COLO668 (cell line): Measurements from ENCODE around the gene PRSS36.
"Not testable (repeated sequence)": the region's sequence is repeated elsewhere in the genome, so short reads cannot be mapped to it uniquely, and the experiment has no call there.

Experiments
- DNase-seq: peaks from one replicate; lab custom pipeline; 2025; ENCODE audit not compliant: unreplicated experiment; lab: John Stamatoyannopoulos, UW

Gene PRSS36

DNA sequence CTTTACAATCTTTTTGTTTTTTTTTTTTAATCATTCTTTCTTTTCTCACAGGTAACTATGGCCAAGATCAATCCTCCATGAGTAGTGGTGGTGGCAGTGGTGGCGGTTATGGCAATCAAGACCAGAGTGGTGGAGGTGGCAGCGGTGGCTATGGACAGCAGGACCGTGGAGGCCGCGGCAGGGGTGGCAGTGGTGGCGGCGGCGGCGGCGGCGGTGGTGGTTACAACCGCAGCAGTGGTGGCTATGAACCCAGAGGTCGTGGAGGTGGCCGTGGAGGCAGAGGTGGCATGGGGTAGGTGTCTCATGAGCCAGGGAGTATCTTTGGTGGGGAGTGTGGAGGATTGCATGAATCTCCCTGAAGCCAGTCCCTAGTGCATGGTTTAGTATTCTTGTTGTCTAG, 35.0 kb upstream of the PRSS36 start:
- DNase-seq, result no peak

DNA sequence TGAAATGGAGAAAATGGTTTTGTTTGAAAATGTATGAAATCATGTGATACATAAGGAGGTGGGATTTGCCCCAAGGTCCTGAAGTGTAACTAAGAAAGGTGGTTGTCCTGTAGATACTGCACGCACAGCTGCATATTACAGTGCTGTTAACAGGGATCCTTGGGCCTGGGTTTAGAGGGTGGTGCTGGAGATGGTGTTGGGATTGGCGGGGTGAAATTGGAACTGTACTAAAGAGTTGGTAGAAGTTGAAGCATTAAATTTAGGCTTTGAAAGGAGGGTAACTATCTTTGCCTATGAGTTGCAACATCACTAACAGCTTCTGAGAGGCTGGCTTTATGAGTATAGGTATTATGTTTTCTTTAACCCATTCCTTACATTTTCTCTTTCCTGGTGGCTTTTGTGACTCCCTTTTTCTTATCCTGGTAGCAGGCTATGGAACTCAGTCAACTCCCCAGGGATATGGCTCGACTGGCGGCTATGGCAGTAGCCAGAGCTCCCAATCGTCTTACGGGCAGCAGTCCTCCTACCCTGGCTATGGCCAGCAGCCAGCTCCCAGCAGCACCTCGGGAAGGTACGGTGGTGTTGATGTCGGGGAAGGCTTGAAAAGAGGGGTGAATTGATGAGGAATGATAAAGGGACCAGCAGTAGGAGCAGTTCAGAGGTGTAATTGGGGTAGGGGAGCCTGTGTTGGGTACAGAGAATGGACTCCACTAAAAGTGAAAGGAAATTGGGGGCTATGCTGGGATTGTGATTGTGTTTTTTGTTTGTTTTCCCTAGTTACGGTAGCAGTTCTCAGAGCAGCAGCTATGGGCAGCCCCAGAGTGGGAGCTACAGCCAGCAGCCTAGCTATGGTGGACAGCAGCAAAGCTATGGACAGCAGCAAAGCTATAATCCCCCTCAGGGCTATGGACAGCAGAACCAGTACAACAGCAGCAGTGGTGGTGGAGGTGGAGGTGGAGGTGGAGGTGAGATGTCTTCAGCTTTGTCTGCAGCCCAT, 33.9 kb upstream of the PRSS36 start:
- no peak for DNase-seq

DNA sequence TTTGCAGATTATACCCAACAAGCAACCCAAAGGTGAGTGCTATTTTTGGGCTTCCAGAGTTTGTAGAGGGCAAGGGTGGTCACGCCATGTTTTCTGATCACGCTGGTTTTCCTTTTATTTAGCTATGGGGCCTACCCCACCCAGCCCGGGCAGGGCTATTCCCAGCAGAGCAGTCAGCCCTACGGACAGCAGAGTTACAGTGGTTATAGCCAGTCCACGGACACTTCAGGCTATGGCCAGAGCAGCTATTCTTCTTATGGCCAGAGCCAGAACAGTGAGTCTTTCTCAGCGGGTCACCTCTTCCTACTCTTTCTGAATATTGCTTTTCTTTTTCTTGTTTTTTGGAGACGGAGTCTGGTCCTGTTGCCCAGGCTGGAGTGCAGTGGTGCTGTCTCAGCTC, 32.5 kb upstream of the PRSS36 start:
- DNase-seq, result no peak

DNA sequence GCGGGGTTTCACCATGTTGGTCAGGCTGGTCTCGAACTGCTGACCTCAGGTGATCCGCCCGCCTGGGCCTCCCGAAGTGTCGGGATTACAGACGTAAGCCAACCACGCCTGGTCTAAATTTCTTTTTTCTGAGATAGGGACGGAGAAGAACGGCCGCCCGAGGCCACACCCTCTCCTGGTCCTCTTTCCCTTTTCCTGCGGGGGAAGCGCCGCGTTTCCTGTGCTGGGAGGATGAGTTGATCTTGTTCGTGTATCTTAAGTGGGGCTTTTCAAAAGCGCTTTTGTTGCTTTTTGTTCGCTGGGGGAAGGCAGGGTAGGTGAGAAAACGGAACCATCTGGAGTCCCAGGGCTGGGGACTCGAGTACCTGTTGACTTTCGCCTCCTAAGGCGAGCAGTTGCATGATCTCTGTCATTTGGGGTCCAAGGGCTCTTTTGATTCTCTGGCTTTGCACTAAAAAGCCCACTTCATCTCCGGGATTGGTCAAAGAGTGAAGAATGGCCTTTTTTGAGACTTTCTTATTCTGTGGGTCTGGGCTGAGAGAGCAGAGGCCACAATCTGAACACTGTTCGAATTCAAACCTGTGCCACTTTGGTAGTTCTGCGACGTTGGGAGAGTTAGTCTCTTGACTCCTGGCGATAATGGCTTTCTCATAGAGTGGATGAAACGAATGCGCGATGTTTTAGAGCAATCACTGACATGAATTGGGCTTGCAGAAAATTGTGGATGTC, 31.4 kb upstream of the PRSS36 start:
- DNase-seq, result peak; percentile 37

DNA sequence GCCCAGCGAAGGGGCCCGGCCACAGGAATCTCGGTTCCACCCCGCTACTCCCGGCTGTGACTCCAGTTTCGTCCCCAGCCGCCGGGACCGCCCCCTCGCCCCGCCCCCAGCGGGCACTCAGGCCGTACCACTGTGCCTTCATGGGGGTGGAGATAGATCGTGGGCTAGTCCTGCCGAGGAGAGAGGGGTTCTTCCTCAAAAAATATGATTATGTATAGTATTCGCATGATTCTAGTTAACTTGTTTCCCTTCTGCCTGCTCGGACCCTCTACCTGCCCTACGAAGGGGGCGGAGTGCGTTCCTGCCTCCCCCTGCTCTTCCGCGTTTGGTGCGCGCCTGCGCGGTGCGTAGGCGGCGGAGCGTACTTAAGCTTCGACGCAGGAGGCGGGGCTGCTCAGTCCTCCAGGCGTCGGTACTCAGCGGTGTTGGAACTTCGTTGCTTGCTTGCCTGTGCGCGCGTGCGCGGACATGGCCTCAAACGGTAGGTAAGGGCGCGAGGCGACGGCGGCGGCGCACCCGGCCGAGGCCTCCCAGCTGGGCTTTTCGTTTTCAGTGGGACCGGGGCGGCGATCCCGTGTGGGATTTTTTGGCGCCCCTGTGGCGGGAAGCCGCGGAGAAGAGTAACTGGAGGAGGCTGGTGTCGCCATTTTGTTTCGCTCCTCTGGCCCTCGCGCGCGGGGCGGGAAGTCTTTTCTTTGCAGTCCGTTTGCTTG, 30.0 kb upstream of the PRSS36 start, which contains the start of gene FUS:
FUS (plus strand) TSS at position 393 of the 713 bp plus-strand sequence; CDS start at position 469, 76 bp downstream.
- peak; percentile 92 for DNase-seq

DNA sequence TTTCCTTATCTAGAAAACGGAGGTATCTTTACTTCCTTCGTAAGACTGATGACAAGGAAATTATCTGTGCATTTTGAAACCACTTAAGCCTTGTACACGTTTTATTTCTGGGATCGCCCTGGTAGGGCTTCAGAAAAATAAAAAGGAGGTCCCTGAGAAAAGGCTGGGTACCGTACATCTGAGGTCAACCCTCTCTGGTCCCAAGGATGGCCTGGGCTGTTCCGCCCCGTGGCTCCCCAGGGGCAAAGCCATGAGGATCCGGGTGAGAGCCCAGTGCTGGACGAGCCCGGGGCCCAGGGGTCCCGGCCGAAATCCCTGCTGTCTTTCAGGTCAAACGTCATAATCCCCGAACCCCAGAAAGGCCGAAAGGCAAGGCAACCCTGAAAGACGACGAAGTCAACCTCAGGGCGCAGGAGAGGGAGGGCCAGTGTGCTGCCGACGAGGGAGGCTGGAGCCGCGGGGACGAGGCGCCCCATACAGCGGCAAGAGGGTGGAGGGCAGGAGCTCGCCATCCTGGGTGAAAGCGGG, 29.4 kb upstream of the PRSS36 start:
- DNase-seq, result no peak

DNA sequence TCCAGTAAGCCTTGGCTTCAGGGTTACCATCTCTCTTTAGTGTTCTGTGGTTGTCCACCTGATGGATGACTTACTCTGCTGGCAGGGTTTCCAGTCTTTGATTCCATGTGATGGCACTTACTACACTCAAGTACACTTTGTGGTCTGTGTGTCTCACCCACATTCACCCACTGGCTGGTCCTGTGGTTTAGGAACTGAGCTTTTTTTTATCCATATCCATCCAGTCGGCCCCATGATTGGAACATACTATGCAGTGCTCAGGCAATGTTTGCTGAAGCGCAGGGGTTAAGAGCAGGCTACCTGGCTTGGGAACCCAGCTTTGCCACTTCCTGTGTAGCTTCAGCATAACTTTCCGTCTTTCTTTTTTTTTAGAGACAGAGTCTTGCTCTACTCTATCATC, 27.3 kb upstream of the PRSS36 start:
- DNase-seq, result peak; percentile 8

DNA sequence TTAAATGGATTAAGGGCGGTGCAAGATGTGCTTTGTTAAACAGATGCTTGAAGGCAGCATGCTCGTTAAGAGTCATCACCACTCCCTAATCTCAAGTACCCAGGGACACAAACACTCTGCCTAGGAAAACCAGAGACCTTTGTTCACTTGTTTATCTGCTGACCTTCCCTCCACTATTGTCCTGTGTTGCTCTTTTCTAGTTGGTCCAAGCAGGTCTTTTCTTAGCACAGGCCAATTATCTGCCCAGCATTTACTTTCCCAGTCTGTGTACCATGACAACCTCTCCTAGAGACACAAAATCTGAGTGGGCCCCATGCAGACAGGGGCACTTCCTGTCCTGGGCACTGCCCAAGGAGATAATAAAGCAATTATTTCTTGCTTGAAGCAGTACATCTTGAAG, 20.2 kb upstream of the PRSS36 start:
- peak; percentile 4 for DNase-seq

DNA sequence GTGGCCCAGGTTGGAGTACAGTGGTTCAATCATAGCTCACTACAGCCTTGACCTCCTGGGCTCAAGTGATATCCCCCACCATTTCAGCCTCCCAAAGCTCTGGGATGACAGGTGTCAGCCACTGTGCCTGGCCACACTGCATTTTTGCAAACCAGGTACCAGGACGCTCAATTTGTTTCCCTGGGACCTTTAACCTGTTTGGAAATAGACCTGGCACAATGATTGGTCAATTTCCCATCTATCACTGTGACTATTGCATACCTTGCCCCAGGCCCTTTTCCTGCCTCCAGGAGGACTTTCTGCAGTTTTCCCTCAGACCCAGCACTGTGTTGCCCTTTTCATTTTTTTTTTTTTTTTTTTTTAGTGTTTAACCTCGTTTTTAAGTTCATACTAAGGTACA, 19.0 kb upstream of the PRSS36 start:
- no peak for DNase-seq

DNA sequence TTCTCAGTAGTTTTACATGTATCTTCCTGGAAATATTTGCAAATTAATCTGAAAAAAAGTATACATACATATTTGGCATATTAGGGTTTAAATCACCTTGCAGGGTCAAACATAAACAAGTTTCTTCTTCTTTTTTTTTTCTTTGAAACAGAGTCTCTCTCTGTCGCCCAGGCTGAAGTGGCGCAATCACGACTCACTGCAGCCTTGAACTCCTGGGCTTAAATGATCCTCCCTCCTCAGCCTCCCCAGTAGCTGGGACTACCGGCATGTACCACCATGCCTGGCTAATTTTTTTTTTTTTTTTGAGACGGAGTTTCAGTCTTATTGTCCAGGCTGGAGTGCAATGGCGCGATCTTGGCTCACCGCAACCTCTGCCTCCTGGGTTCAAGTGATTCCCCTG, 17.4 kb upstream of the PRSS36 start:
- no peak for DNase-seq

DNA sequence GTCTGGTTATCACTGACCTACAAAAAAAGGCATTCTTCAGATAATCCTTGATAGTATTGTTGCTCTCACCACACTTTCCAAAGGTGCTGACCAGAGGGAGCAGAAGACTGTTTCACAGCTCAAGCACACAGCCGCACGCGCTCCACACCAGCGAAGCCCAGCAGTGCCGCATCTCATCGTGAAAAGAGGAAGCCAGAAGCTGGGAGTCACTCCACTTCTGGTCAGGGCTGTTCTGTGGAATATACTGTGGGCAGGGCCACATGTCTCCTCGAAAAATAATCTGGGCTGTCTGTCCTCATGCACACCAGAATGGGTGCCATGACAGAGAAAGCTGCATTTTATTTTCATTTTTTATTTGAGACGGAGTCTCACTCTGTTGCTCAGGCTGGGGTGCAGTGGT, 7.3 kb upstream of the PRSS36 start:
- DNase-seq, result no peak

DNA sequence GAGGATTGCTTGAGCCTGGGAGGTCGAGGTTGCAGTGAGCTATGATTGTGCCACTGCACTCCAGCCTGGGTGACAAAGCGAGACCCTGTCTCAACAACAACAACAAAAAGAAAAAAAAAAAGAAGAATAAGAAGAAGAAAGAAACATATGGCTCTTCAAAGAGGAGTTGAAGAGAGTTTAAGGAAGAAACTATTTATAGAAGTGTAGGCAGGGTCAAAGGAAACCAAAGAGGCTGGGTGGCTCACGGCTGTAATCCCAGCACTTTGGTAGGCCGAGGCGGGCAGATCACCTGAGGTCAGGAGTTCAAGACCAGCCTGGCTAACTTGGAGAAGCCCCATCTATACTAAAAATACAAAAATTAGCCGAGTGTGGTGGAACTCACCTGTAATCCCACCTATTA, 1.1 kb upstream of the PRSS36 start:
- DNase-seq, result not testable (repeated sequence)

DNA sequence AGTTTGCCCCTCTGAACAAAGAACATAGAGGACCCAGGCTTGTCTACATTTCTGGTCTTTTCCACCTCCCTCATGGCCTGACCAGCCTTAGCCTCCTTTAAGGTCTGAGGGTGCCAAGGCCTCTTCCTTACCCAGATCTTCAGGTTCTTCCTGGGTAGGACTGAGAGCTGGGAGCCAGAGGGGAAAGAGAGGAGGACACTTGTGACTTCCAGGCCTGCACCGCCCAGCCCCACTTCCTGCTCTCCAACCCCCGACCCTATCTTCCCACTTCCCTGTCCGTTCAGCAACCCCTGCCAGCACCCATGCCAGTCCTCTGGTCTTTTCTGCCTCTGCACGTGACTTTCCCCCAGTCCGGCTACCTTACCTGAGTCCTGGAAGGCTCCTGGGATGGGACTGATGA, 534 bp downstream of the PRSS36 start:
- DNase-seq, result peak; percentile 25

DNA sequence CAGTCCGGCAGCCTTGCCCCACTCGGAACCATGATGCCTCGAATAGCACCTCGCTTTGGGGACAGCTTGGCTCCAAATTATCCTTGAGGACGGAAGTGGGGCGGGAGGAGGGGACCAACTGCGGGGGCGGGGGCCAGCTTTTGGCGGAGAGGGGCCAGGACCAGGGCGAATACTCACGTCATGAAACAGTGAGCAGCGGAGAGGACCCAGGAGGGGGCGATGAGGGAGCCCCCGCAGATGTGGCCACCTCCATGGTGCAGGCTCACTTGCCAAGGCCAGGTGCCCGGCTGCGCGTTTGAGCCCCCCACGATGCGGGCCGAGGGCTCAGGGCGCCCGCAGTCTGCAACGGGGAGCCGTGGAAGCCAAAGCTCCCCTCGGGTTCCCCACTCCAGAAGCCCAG, 970 bp downstream of the PRSS36 start:
- no peak for DNase-seq

DNA sequence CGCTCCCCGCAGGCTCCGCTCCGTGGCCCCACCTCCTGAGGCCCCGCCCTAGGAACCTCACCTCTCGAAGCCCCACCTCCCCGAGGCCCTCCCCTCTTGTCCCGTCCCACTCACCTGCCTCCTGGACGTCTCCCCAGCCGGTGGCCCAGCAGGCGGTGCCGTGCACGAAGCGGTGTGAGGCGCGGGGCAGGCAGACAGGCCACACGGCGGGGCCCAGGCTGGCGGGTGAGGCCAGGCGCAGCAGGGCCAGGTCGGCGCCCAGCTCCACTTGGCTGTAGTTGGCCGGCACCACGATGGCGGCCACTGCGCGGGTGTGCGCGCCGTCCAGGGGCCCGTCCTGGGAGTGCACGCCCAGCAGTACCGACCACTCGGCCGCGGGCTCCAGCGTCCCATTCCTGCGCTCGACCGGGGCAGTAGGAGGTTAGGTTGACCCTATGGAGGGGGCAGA, 1.6 kb downstream of the PRSS36 start:
- peak; percentile 61 for DNase-seq

DNA sequence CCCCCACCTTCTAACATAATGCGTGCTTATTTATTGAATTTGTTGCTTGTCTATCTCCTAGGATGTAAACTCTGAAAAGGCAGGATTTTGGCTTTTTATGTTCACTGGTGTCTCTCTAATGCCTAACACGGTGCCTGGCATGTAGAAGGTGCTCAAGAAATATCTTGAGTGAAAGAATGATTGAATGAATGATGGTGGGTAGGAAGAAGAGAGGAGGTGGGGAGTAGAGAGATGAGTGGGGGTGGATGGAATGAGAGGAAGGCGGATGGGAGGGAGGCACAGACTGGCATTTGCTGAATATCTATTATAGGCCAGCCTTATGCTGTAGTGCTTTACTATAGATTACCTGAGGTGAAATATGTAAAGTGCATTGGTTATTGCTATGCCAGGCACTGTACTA, 2.3 kb downstream of the PRSS36 start:
- no peak for DNase-seq

DNA sequence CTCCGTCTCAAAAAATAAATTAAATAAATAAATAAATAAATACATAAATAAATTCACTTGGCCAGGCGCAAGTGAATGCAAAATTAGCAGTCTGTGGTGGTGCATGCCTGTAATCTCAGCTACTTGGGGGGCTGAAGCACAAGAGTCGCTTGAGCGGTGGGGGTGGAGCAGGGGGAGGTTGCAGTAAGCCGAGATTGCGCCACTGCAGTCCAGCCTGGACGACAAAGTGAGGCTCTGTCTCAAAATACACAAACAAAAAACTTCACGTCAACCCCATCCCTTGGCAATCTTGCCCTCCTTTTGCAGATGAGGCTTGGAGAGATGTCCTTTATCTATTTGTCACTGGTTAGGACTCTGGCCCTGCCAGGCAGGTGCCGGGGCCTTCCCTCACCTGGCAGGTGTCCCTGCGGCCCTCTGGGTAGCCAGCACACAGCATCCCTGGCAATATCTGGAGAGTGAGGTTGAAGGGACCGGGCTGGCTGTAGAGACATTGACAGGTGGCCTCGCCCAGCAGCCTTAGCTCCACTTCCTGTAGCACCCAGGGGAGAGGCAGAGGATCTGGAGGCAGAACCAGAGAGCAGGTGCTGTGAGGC, 4.4 kb downstream of the PRSS36 start:
- DNase-seq, result peak; percentile 84

DNA sequence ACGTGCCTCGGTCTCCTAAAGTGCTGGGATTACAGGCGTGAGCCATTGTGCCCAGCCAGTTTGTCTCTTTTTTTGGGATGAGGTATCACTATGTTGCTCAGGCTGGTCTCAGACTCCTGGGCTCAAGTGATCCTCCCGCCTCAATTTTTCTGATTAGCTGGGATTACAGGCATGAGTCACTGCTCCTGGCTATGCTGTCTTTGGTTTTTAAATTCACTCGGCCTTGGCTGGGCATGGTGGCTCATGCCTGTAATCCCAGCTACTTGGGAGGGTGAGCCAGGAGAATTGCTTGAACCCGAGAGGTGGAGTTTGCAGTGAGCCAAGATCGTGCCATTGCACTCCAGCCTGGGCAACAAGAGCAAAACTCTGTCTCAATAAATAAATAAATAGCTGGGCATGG, 5.4 kb downstream of the PRSS36 start:
- DNase-seq, result not testable (repeated sequence)

DNA sequence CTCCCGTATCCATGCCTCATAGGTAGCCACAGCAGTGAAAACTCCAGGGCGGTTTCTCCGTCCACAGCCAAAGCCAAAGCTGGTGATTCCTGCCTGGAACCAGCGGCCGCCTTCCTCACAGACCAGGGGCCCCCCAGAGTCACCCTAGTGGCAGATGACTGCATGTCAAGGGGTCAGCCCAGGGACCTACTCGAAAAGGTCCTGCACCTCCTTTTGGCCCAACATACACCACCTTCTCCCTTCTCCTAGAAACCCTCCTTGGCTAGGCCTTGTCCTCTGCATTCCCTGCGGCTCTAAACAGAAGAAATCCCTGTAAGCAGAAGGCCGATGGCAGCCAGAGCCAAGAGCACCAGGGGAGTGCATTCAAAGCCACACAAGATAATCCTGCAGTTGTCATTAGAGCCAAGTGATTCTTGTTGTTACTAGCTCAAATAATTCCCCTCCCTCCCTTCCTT, 6.1 kb downstream of the PRSS36 start:
- no peak for DNase-seq

DNA sequence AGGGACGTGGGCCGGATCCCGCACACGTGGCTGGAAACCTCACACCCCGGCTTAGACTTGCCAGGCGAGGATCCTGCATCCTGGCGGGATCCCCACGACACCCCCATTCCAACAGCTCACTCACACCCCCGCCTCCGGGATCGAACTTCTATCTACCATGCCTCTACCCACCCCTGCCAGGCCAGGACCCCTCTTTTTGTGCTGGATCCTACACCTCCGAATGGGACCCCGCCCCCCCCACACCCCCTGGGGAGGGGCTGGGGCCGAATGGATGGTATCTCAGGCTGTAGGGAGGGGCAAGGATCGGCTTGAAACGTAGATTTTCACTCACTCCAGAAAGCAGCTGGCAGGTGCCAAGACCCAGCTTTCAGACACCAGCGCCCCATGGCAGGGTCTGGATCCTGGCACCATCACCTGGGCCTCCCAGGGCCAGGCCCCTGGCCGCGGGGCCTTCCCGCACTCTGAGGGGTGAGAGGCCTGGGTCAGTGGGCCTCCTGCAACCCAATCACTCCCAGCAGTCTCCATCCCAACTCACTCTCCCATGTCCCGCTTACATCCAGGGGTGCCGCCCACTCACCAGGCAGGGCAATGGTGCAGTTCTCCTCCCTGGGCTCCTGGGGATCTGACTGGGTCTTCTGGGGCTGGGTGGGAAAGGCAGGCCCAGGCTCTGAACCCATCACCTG, 6.7 kb downstream of the PRSS36 start:
- no peak for DNase-seq
